ENCODE results near the gene GRID1.
A peak's percentile ranks its signal among the peaks of the same experiment; 100 is the strongest.
"Not testable (repeated sequence)": the region's sequence is repeated elsewhere in the genome, so short reads cannot be mapped to it uniquely, and the experiment has no call there.

Gene GRID1

DNA sequence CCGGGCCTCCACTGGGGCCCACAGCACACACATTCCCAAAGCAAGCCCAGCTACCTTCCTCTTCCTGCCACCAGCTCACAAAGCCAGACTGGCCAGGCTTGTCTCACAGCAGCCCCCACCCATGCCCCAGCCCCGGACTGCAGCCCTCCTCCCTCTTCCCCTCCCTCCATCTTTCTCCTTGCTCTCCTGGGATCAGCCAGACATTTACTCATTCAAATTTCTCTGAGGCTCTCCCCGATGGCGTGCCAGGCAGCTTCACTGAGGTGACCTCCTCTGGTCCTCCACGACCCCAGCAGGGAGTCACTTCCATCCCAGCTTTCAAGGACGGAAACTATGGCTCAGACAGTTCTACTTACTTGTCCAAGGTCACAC is 187.5 kb downstream of the GRID1 start:
- H3K4me3 ChIP-seq (ENCODE audit: low read depth, low read length), result no peak overlapping the region
- TF ChIP-seq, protein P1, sequence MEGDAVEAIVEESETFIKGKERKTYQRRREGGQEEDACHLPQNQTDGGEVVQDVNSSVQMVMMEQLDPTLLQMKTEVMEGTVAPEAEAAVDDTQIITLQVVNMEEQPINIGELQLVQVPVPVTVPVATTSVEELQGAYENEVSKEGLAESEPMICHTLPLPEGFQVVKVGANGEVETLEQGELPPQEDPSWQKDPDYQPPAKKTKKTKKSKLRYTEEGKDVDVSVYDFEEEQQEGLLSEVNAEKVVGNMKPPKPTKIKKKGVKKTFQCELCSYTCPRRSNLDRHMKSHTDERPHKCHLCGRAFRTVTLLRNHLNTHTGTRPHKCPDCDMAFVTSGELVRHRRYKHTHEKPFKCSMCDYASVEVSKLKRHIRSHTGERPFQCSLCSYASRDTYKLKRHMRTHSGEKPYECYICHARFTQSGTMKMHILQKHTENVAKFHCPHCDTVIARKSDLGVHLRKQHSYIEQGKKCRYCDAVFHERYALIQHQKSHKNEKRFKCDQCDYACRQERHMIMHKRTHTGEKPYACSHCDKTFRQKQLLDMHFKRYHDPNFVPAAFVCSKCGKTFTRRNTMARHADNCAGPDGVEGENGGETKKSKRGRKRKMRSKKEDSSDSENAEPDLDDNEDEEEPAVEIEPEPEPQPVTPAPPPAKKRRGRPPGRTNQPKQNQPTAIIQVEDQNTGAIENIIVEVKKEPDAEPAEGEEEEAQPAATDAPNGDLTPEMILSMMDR (conservative IDR thresholded peaks at IDR 0.05; ENCODE audit: low read depth, low read length), result no peak
- DNase-seq (ENCODE audit: low read depth), result no peak

DNA sequence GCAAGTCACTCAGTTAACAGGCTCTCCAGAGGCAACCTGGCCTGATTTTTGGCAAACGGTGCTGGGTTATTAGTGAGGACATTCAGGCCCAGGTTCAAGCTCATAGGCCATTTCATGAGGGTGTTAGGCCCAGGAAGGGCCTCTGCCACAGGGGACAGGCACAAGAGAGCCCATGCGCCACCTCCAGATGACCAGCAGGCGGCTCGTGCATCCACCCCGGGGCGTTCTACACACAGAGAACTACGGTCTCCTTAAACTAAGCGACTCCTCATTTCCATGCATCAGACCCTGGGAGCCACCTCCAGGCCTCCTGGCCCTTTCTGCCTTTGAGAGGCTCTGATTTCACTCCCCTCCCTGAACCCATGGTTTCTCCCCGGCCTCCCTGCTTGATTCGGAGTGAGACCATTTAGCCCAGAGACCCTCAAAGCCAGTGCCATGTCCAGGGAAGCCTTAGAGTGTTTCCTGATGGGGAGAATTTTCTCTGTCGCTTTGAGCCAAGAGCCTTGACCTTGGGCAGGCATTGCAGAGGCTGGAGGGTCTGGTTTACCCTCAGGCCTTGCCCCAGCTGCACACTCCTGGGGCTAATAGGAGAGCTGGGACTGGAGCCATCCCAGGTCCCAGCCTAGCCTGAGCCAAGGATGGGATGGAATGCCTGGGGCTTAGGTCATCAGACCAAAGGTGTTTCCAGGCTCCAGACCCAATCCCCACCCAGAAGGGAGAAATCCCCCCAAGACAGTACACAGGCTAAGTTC is 188.0 kb downstream of the GRID1 start:
- DNase-seq (ENCODE audit: low read depth), result peak; percentile 2
- TF ChIP-seq, protein P1 (conservative IDR thresholded peaks at IDR 0.05; ENCODE audit: low read depth, low read length), result peak; percentile 38
- no peak overlapping the region for H3K4me3 ChIP-seq (ENCODE audit: low read depth, low read length)

DNA sequence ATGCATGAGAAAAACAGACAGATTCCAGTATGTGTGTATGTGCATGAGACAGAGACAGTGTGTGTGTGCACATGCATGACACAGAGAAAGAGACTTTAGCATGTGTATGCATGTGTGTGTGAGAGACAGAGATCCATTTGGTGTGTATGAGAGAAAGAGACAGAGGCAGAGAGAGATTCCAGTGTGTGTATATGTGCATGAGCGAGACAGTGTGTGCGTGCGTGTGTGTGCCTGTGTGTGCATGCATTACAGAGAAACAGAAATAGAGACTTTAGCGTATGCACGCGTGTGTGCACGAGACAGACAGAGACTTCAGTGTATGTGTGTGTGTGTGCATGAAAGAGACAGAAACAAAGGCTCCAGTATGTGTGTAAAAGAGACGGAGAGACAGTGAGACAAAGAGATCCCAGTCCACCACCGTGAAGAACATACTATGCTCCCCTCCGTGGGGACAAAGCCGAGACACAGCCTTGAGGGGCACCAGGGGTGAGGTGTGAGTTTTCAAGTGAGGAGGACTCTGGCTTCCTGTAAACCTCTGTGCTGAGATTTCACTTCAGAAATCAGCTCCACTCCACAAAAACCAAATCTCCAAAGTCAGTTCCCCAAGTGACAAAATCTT is 188.9 kb downstream of the GRID1 start:
- no peak for DNase-seq (ENCODE audit: low read depth)
- TF ChIP-seq, protein P1 (conservative IDR thresholded peaks at IDR 0.05; ENCODE audit: low read depth, low read length), result no peak
- no peak overlapping the region for H3K4me3 ChIP-seq (ENCODE audit: low read depth, low read length)

DNA sequence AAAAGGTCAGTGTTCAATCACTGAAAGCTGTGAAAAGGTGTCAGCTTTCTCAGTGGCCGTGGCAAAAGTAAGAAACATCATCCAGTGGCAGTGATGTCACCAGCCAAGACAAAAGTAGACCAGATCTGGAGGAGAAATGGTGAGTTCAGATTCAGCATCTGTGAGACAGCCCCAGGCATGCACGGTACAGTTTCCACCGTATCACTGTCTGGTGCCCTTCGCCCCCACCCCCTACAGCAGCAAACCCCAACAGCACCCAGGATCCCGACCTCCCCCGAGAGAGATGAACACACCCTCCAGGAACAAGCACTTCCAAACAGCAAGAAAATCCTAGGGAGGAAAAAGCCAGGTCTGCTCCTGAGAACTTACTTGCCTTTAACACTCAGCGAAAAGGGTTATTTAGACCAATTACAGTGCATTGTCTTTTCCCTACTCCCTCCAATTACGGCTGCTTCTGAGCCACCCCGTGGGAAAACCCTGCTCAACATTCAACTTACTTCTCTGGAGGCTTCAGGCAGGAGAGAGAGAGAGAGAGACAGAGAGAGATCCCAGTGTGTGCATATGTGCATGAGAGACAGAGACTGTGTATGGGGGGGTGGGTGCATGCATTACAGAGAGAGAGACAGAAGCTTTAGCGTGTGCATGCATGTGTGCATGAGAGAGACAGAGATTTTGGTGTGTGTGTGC is 189.6 kb downstream of the GRID1 start:
- no peak for DNase-seq (ENCODE audit: low read depth)
- TF ChIP-seq, protein P1 (conservative IDR thresholded peaks at IDR 0.05; ENCODE audit: low read depth, low read length), result no peak
- H3K4me3 ChIP-seq (ENCODE audit: low read depth, low read length), result no peak overlapping the region

DNA sequence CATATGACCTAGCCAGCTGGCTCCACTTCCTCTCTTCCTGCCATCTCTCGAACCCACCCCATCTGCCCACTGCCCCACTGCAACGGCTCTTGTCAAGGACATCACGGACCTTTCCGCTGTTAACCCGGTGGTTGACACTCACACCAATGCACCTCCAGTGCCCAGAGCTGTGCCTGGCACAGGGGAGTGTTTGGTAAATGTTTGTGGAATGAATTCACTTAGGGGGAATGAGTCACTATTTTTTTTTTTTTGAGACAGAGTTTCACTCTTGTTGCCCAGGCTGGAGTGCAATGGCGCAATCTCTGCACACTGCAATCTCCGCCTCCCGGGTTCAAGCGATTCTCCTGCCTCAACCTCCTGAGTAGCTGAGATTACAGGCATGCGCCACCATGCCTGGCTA is 191.1 kb downstream of the GRID1 start:
- H3K4me3 ChIP-seq (ENCODE audit: low read depth, low read length); DNase-seq (ENCODE audit: low read depth): not testable (repeated sequence)

GRCh38 chr10:86172301-86172700 is 194.3 kb downstream of the GRID1 start:
- TF ChIP-seq, protein P1 (conservative IDR thresholded peaks at IDR 0.05; ENCODE audit: low read depth, low read length), result no peak
- H3K4me3 ChIP-seq (ENCODE audit: low read depth, low read length), result no peak overlapping the region
- DNase-seq (ENCODE audit: low read depth), result no peak

DNA sequence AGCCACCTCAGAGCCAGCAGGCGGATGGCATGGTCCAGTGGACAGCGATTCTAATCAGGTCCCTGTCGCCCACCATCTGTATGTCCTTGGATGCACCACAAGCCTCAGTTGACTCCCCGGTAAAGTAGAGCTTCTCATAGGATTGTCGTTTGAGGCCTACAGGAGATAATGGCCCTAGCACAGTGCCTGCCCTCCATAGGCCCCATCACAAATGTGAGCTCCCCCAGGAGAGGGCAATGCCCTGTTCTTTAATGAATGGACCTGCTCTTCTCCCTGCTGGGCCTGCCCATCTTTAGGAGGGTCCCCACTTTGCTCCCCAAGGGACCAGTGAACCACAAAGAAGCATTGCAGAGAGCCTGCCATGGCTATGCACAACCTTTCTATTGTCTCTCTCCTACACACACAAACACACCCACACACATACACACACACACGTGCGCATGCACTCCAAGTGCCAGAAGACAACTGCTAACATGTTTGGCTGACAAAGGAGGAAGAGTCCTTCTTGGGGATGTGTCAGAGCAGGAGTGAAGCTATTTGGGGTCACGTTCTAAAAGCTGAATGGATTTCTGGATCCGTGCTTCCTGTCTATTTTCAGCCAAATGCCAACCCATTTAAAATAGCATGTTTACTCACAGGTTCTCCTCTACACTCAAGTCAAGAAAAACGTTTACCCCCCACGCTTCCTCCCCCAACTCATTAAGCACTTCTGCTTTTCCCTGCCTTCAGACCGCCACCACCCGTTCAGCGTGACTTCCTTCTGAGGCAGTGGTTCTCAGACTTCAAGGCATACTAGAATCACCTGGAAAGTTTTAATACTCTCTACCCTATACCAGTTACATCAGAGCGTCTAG is 196.1 kb downstream of the GRID1 start:
- DNase-seq (ENCODE audit: low read depth), result no peak
- TF ChIP-seq, protein P1 (conservative IDR thresholded peaks at IDR 0.05; ENCODE audit: low read depth, low read length), result no peak
- no peak overlapping the region for H3K4me3 ChIP-seq (ENCODE audit: low read depth, low read length)

Data from choroid plexus epithelial cell (primary cell).